K562 (cell line): ENCODE measurements around the gene CFAP20. TPM values are rescaled to one million over a fixed set of nuclear protein-coding genes. Genes with fewer than 3 reads are reported as not detected.

Source experiments
- ATAC-seq: fragments of 200-7000 bp; cut with Tn5 transposase; 3 replicates; pipeline ENCODE4 v1.9.1; 2020; ENCODE audit warnings: moderate library complexity
- BruUV-seq: library from RNA; stranded (reverse); fragments of 400-500 nt; replicated peaks from 2 replicates; lab custom pipeline; 2021; lab: Mats Ljungman, UMichigan
- CTCF ChIA-PET: fragments of 300-600 bp; formaldehyde crosslinking; extraction: SDS; loops from one replicate; lab custom pipeline; 2021; ENCODE audit warnings: low intra/inter-chr PET ratio; lab: Yijun Ruan, JAX
- POLR2A ChIA-PET: fragments of 300-600, 350-650 bp; sonication (Branson Sonifier 250); formaldehyde crosslinking; extraction: SDS; loops from one replicate; lab custom pipeline; 2021; ENCODE audit warnings: antibody characterized with exemption, inconsistent platforms; lab: Yijun Ruan, JAX
- DNase-seq, 4 experiments: peaks; one replicate each; pipeline versions ENCODE4 v3.0.0 to v3.0.0-alpha.2; 2011 to 2018; ENCODE audit warnings: low spot score in 3 of 4, mixed read lengths in 3 of 4; ENCODE audit errors: extremely low read depth in 1 of 4
- FAIRE-seq: peaks from 2 replicates; lab custom pipeline; 2011; peaks lifted over from hg19 to GRCh38; lab: Jason Lieb, UNC
- H2AFZ ChIP-seq: 2 replicates; pipeline ENCODE4 v1.6.0; 2011; ENCODE audit warnings: low read depth, low read length, control low read depth, inconsistent platforms
- H3K27ac ChIP-seq: fragments of 200-600 bp; 3 replicates; pipeline ENCODE4 v1.8.0; 2011; ENCODE audit warnings: low read depth, mild to moderate bottlenecking, control low read depth, inconsistent platforms, low read length, moderate library complexity, mixed read lengths; ENCODE audit errors: extremely low read depth
- H3K27me3 ChIP-seq, 2 experiments: fragments of 300-600 bp in 1 of 2; 2 replicates in 1 of 2; 3 replicates in 1 of 2; pipeline versions ENCODE4 v1.6.0 to v1.8.0; 2011; ENCODE audit warnings: inconsistent platforms in 2 of 2, low read length in 2 of 2, mild to moderate bottlenecking in 1 of 2, mixed read lengths in 1 of 2, moderate library complexity in 1 of 2; ENCODE audit not compliant: control insufficient read depth in 2 of 2, insufficient read depth in 2 of 2
- H3K36me3 ChIP-seq: fragments of 300-600 bp; 3 replicates; pipeline ENCODE4 v1.8.0; 2011; ENCODE audit warnings: mild to moderate bottlenecking, low read length, inconsistent platforms; ENCODE audit not compliant: control insufficient read depth, insufficient read depth
- H3K4me1 ChIP-seq, 2 experiments: fragments of 200-600 bp in 1 of 2; replicated peaks in 1 of 2; 2 replicates in 1 of 2; 3 replicates in 1 of 2; pipeline versions ENCODE4 v1.5.1 to v1.8.0; 2011; ENCODE audit warnings: inconsistent platforms in 2 of 2, low read length in 2 of 2, mild to moderate bottlenecking in 1 of 2, mixed read lengths in 1 of 2, moderate library complexity in 1 of 2; ENCODE audit not compliant: control insufficient read depth in 2 of 2, insufficient read depth in 2 of 2
- H3K4me2 ChIP-seq: 2 replicates; pipeline ENCODE4 v1.6.1; 2011; ENCODE audit warnings: low read length, control low read depth, inconsistent platforms, mixed read lengths; ENCODE audit not compliant: insufficient read depth
- H3K4me3 ChIP-seq: fragments of 200-600 bp; sonication (generic), shearing (Covaris generic); 2 replicates; pipeline ENCODE4 v1.5.1; 2016; ENCODE audit warnings: control low read depth, inconsistent platforms
- H3K79me2 ChIP-seq: fragments of 200-600 bp; 3 replicates; pipeline ENCODE4 v1.8.0; 2011; ENCODE audit warnings: low read length, inconsistent platforms; ENCODE audit not compliant: control insufficient read depth, insufficient read depth
- H3K9ac ChIP-seq, 2 experiments: 2 replicates each; pipeline versions ENCODE4 v1.6.0 to v1.6.1; 2011; ENCODE audit warnings: low read depth in 2 of 2, low read length in 2 of 2, control low read depth in 1 of 2, inconsistent platforms in 1 of 2, mild to moderate bottlenecking in 1 of 2, mixed read lengths in 1 of 2; ENCODE audit not compliant: insufficient read depth in 1 of 2
- H3K9me1 ChIP-seq: one replicate; pipeline ENCODE4 v1.6.0; 2011; ENCODE audit warnings: inconsistent platforms, mild to moderate bottlenecking, low read length, moderate library complexity; ENCODE audit not compliant: control insufficient read depth, insufficient read depth
- H3K9me3 ChIP-seq: replicated peaks from 2 replicates; pipeline ENCODE4 v1.5.1; 2011; ENCODE audit warnings: low read depth, low read length, inconsistent platforms; ENCODE audit not compliant: control insufficient read depth, insufficient read depth
- H4K20me1 ChIP-seq: replicated peaks from 2 replicates; pipeline ENCODE4 v1.6.1; 2011; ENCODE audit warnings: low read length, inconsistent platforms, mixed read lengths; ENCODE audit not compliant: control insufficient read depth, insufficient read depth
- CEBPB ChIP-seq: fragments of 450-650 bp; IDR thresholded peaks from 2 replicates; pipeline ENCODE4 v1.6.1; 2016; ENCODE audit warnings: missing genetic modification characterization, missing compliant biosample characterization
- CHD2 ChIP-seq: IDR thresholded peaks from 2 replicates; pipeline ENCODE4 v1.6.1; 2011; ENCODE audit warnings: low read depth, low read length
- CREM ChIP-seq: IDR thresholded peaks from 2 replicates; pipeline ENCODE4 v1.6.1; 2014; ENCODE audit warnings: antibody characterized with exemption, low read depth
- DMBX1 ChIP-seq: fragments of 250-450 bp; sonication (Bioruptor Pico); IDR thresholded peaks from 2 replicates; pipeline ENCODE4 v1.8.0; 2022; ENCODE audit warnings: inconsistent platforms, mild to moderate bottlenecking, moderate library complexity, borderline replicate concordance
- GTF2F1 ChIP-seq: IDR thresholded peaks from 2 replicates; pipeline ENCODE4 v1.6.1; 2011; ENCODE audit warnings: low read depth, low read length, improper control_type of control experiment
- HMG20A ChIP-seq: fragments of 450-650 bp; formaldehyde crosslinking; conservative IDR thresholded peaks from 2 replicates; pipeline ENCODE4 v1.4.0; 2020; ENCODE audit warnings: mild to moderate bottlenecking, mixed read lengths
- HMGN3 ChIP-seq: IDR thresholded peaks from 2 replicates; pipeline ENCODE4 v1.6.1; 2011; ENCODE audit warnings: borderline replicate concordance, low read depth, mild to moderate bottlenecking, mixed read lengths, low read length; ENCODE audit not compliant: insufficient read length; ENCODE audit errors: extremely low read depth
- MED1 ChIP-seq: sonication (generic); formaldehyde crosslinking; IDR thresholded peaks from 2 replicates; pipeline ENCODE4 v1.8.1; 2023; ENCODE audit warnings: missing genetic modification reagents, borderline replicate concordance
- NBN ChIP-seq: fragments of 450-650 bp; IDR thresholded peaks from 2 replicates; pipeline ENCODE4 v1.6.1; 2016; ENCODE audit warnings: low read depth, mild to moderate bottlenecking
- RBM14 ChIP-seq: fragments of 200-400 bp; formaldehyde crosslinking; IDR thresholded peaks from 2 replicates; pipeline ENCODE4 v1.6.1; 2018; ENCODE audit warnings: low read depth, mild to moderate bottlenecking, low read length, moderate library complexity, borderline replicate concordance; ENCODE audit not compliant: insufficient read depth
- U2AF2 ChIP-seq: fragments of 200-400 bp; formaldehyde crosslinking; optimal IDR thresholded peaks from 2 replicates; pipeline ENCODE3; 2017; ENCODE audit warnings: low read depth, mild to moderate bottlenecking, low read length
- ZNF444 ChIP-seq: fragments of 250-450 bp; sonication (Bioruptor Pico); IDR thresholded peaks from 2 replicates; pipeline ENCODE4 v1.4.0; 2020; ENCODE audit warnings: mild to moderate bottlenecking, moderate library complexity
- WGBS: fragments of 100-300 bp; shearing (Covaris generic); methylation state at CpG from one replicate; pipeline ENCODE4 v1.1.6; 2016; ENCODE audit warnings: low coverage, mixed read lengths; ENCODE audit not compliant: insufficient coverage; ENCODE audit errors: missing lambda C conversion rate; 5-methylcytosine and 5-hydroxymethylcytosine counted together
- in situ Hi-C: fragments of 300-500 bp; cut with MboI; formaldehyde crosslinking; loops from 4 replicates; pipeline ENCODE4 v1.15.0; 2018; ENCODE audit warnings: inconsistent platforms, mixed read lengths
- intact Hi-C: fragments of 100-400 bp; cut with micrococcal nuclease; formaldehyde crosslinking; loops from 2 replicates; pipeline ENCODE4 v1.14.2; 2022
- polyA plus RNA-seq, 8 experiments: library from polyadenylated mRNA; depleted of rRNA in 4 of 8; stranded (reverse) in 5 of 8; unstranded in 3 of 8; fragments of >200 nt; fragmentation: Nextera tagmentation in 2 of 8; fragmentation: Illumina TruSeq in 1 of 8; extraction: Ambion mirVana in 2 of 8; extraction: Trizol in 1 of 8; gene quantifications; 2 replicates each; pipeline versions ENCODE4 v1.2.1 to v1.2.3, GENCODE V29; 2011 to 2014; ENCODE audit warnings: inconsistent platforms in 1 of 8, missing spikeins in 1 of 8
- total RNA-seq, 7 experiments: library from RNA; depleted of rRNA in 6 of 7; stranded (reverse); fragments of >200 nt in 6 of 7; fragmentation: Illumina TruSeq in 2 of 7; extraction: Trizol in 2 of 7; gene quantifications; 2 replicates each; pipeline versions ENCODE4 v1.2.1 to v1.2.3, GENCODE V29; 2011 to 2021; ENCODE audit warnings: low replicate concordance in 1 of 7
- TF ChIP-seq, protein P1 (sequence below): fragments of 450-650 bp; IDR thresholded peaks from one replicate; pipeline ENCODE4 v1.6.1; 2018; ENCODE audit warnings: mild to moderate bottlenecking, moderate library complexity; ENCODE audit not compliant: partially characterized antibody
- TF ChIP-seq, protein P2 (sequence below): IDR thresholded peaks from 2 replicates; pipeline ENCODE4 v1.6.1; 2011; ENCODE audit not compliant: insufficient read length; ENCODE audit errors: extremely low read depth
- TF ChIP-seq, protein P3 (sequence below), 2 experiments: fragments of 450-650 bp; IDR thresholded peaks; 2 replicates each; pipeline ENCODE4 v1.6.1; 2016

Gene CFAP20
- total and polyA plus RNA-seq, 9 of the 15 experiments (the other 6 are each of a cell fraction or from before 2014, with no cell fraction given) = 20.5 to 90.5 (median 75.3) TPM

DNA sequence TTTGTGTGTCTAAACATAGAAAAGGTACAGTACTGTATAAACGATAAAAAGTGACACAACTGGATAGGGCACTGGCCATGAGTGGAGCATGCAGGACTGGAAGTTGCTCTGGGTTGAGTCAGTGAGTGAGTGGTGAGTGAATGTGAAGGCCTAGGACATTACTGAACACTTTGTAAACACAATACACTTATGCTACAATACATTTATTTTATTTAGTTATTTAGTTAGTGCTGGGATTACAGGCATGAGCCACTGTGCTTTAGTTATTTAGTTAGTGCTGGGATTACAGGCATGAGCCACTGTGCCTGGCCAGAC, 4.6 kb downstream of the CFAP20 start (continued):
- TF ChIP-seq CHD2 (no peak), DMBX1 (CRISPR knock-in tag) (no peak)
- TF ChIP-seq, protein P1, sequence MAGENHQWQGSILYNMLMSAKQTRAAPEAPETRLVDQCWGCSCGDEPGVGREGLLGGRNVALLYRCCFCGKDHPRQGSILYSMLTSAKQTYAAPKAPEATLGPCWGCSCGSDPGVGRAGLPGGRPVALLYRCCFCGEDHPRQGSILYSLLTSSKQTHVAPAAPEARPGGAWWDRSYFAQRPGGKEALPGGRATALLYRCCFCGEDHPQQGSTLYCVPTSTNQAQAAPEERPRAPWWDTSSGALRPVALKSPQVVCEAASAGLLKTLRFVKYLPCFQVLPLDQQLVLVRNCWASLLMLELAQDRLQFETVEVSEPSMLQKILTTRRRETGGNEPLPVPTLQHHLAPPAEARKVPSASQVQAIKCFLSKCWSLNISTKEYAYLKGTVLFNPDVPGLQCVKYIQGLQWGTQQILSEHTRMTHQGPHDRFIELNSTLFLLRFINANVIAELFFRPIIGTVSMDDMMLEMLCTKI = no peak

DNA sequence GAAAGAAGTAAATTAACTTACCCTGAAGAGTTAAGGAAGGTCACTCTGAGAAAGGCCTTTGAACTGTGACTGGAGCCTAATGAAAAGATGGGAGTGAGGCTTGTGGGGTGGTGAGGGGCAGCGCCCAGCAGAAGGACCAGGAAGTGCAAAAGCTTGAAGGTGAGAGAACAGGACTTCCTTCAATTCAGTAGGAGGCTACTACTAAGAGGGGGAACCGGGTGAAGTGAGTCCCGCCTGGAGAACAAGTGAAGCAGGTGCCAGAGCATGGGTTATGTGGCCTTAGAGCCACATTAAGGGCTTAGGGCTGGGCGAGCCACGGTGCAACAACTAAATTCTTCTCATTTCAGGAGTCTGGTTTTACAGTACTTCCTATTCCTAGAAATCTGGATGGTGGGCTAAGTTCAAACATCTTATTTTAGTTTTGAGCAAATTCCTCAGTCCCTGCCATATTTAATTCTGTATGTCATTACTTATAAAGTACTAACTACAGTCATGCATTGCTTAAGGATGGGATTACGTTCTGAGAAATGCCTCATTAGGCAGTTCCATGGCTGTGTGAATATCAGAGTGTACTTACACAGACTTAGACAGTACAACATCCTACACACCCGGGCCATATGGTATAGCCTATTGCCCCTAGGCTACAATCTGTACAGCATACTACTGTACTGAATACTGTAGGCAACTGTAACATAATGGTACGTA, 5.1 kb downstream of the CFAP20 start:
- WGBS = 45% methylated on average over 8 of the region's 8 CpGs
- peak overlapping the region; percentile 3 to 45; a peak in 1 of 4 replicates for H3K9ac ChIP-seq
- no peaks in the 10 kb centered on the region for H3K9me3 ChIP-seq
- no peak for TF ChIP-seq HMG20A
- no peak for TF ChIP-seq RBM14
- TF ChIP-seq CEBPB (tag) = no peak
- TF ChIP-seq MED1 (CRISPR knock-in tag) = no peak
- TF ChIP-seq GTF2F1 = no peak
- TF ChIP-seq CREM = no peak
- no peak for TF ChIP-seq U2AF2
- no peak for TF ChIP-seq NBN
- no peak for TF ChIP-seq DMBX1 (CRISPR knock-in tag)
- TF ChIP-seq, protein P2, sequence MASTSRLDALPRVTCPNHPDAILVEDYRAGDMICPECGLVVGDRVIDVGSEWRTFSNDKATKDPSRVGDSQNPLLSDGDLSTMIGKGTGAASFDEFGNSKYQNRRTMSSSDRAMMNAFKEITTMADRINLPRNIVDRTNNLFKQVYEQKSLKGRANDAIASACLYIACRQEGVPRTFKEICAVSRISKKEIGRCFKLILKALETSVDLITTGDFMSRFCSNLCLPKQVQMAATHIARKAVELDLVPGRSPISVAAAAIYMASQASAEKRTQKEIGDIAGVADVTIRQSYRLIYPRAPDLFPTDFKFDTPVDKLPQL = no peak
- no peak for TF ChIP-seq HMGN3
- TF ChIP-seq, protein P3, sequence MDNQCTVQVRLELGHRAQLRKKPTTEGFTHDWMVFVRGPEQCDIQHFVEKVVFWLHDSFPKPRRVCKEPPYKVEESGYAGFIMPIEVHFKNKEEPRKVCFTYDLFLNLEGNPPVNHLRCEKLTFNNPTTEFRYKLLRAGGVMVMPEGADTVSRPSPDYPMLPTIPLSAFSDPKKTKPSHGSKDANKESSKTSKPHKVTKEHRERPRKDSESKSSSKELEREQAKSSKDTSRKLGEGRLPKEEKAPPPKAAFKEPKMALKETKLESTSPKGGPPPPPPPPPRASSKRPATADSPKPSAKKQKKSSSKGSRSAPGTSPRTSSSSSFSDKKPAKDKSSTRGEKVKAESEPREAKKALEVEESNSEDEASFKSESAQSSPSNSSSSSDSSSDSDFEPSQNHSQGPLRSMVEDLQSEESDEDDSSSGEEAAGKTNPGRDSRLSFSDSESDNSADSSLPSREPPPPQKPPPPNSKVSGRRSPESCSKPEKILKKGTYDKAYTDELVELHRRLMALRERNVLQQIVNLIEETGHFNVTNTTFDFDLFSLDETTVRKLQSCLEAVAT (IDR thresholded peaks at IDR 0.05) = no peak
- no peak for TF ChIP-seq ZNF444
- TF ChIP-seq, all 486 proteins: peak for 0
- Histone ChIP-seq H4K20me1 (peaks cover 38% of the 10 kb centered on the region), H3K4me3 (no peak overlapping the region), H3K27ac (0 out of 3 replicates have a peak overlapping the region, but pooled peaks have one; percentile 18), H3K79me2 (peaks cover 93% of the 10 kb centered on the region), H3K4me1 (peaks cover 16 to 52% of the 10 kb centered on the region in 2 experiments), H3K27me3 (no peaks in the 10 kb centered on the region), H3K36me3 (peaks cover 3% of the 10 kb centered on the region; the same call in 1 of the 3 replicates), H3K9me1 (no peaks in the 10 kb centered on the region), H2AFZ (no peak overlapping the region), H3K4me2 (peak overlapping the region; percentile 27; the same call in 1 of the 2 replicates)
- ChIA-PET POLR2A (no interaction called here), CTCF (no interaction called here)
- no TSS peak for BruUV-seq
- in situ Hi-C loops (loop anchor here (10.0 kb wide), 1 partner anchor 109 kb away; no protein-coding TSS in a partner anchor), intact Hi-C loops (loop anchor here (2.0 to 10.0 kb wide), 3 partner anchors 141 to 361 kb away; no protein-coding TSS in a partner anchor)
- DNase-seq = no peak
- FAIRE-seq = no peak
- no peak for ATAC-seq
